ENCODE data around the gene RASA4B.
"Not testable (repeated sequence)": the region's sequence is repeated elsewhere in the genome, so short reads cannot be mapped to it uniquely, and the experiment has no call there.

Gene RASA4B

GRCh38 chr7:102514881-102515721 lies 2.5 kb downstream of the RASA4B start:
- not testable (repeated sequence) for DNase-seq (ENCODE audit: low read depth); H3K4me3 ChIP-seq (ENCODE audit: control insufficient read depth, low read depth, low read length)

GRCh38 chr7:102512642-102513221 lies 4.8 kb downstream of the RASA4B start:
- peak; percentile 55 for DNase-seq (ENCODE audit: low read depth)
- not testable (repeated sequence) for H3K4me3 ChIP-seq (ENCODE audit: control insufficient read depth, low read depth, low read length)

- H3K4me3 ChIP-seq (ENCODE audit: control insufficient read depth, low read depth, low read length); DNase-seq (ENCODE audit: low read depth): not testable (repeated sequence)
These were observed 5.6 kb downstream of the RASA4B start for GRCh38 chr7:102511860-102512522.

GRCh38 chr7:102510575-102510974 lies 7.0 kb downstream of the RASA4B start:
- not testable (repeated sequence) for DNase-seq (ENCODE audit: low read depth); H3K4me3 ChIP-seq (ENCODE audit: control insufficient read depth, low read depth, low read length)

GRCh38 chr7:102507410-102508088 lies 10.0 kb downstream of the RASA4B start:
- H3K4me3 ChIP-seq (ENCODE audit: control insufficient read depth, low read depth, low read length); DNase-seq (ENCODE audit: low read depth): not testable (repeated sequence)

- not testable (repeated sequence) for DNase-seq (ENCODE audit: low read depth); H3K4me3 ChIP-seq (ENCODE audit: control insufficient read depth, low read depth, low read length)
These were observed 12.0 kb downstream of the RASA4B start for GRCh38 chr7:102505298-102506185.

GRCh38 chr7:102503141-102503540 lies 14.4 kb downstream of the RASA4B start:
- DNase-seq (ENCODE audit: low read depth); H3K4me3 ChIP-seq (ENCODE audit: control insufficient read depth, low read depth, low read length): not testable (repeated sequence)

- DNase-seq (ENCODE audit: low read depth); H3K4me3 ChIP-seq (ENCODE audit: control insufficient read depth, low read depth, low read length): not testable (repeated sequence)
These were observed 19.3 kb downstream of the RASA4B start for GRCh38 chr7:102498321-102498720.

- H3K4me3 ChIP-seq (ENCODE audit: control insufficient read depth, low read depth, low read length); DNase-seq (ENCODE audit: low read depth): not testable (repeated sequence)
These were observed 20.3 kb downstream of the RASA4B start for GRCh38 chr7:102497308-102497707.

GRCh38 chr7:102496861-102497260 lies 20.7 kb downstream of the RASA4B start:
- DNase-seq (ENCODE audit: low read depth); H3K4me3 ChIP-seq (ENCODE audit: control insufficient read depth, low read depth, low read length): not testable (repeated sequence)

- DNase-seq (ENCODE audit: low read depth); H3K4me3 ChIP-seq (ENCODE audit: control insufficient read depth, low read depth, low read length): not testable (repeated sequence)
These were observed 23.0 kb downstream of the RASA4B start for GRCh38 chr7:102494473-102495149.

- DNase-seq (ENCODE audit: low read depth); H3K4me3 ChIP-seq (ENCODE audit: control insufficient read depth, low read depth, low read length): not testable (repeated sequence)
These were observed 23.6 kb downstream of the RASA4B start for GRCh38 chr7:102494026-102494425.

GRCh38 chr7:102493220-102493935 lies 24.2 kb downstream of the RASA4B start:
- not testable (repeated sequence) for DNase-seq (ENCODE audit: low read depth); H3K4me3 ChIP-seq (ENCODE audit: control insufficient read depth, low read depth, low read length)

- DNase-seq (ENCODE audit: low read depth), result not testable (repeated sequence)
These were observed 27.0 kb downstream of the RASA4B start for GRCh38 chr7:102490529-102491075.

GRCh38 chr7:102484317-102484716 lies 33.3 kb downstream of the RASA4B start:
- not testable (repeated sequence) for DNase-seq (ENCODE audit: low read depth); H3K4me3 ChIP-seq (ENCODE audit: control insufficient read depth, low read depth, low read length)

More at GRCh38 chr7:102490529-102491075, 27.0 kb downstream of the RASA4B start:
- not testable (repeated sequence) for H3K4me3 ChIP-seq (ENCODE audit: control insufficient read depth, low read depth, low read length)

GRCh38 chr7:102481962-102482361 lies 35.6 kb downstream of the RASA4B start:
- H3K4me3 ChIP-seq (ENCODE audit: control insufficient read depth, low read depth, low read length); DNase-seq (ENCODE audit: low read depth): not testable (repeated sequence)

Measured in fibroblast of mammary gland (primary cell).